Measurements from ENCODE around the gene AQP10.
"Not testable (repeated sequence)": the region's sequence is repeated elsewhere in the genome, so short reads cannot be mapped to it uniquely, and the experiment has no call there.

Gene AQP10

DNA sequence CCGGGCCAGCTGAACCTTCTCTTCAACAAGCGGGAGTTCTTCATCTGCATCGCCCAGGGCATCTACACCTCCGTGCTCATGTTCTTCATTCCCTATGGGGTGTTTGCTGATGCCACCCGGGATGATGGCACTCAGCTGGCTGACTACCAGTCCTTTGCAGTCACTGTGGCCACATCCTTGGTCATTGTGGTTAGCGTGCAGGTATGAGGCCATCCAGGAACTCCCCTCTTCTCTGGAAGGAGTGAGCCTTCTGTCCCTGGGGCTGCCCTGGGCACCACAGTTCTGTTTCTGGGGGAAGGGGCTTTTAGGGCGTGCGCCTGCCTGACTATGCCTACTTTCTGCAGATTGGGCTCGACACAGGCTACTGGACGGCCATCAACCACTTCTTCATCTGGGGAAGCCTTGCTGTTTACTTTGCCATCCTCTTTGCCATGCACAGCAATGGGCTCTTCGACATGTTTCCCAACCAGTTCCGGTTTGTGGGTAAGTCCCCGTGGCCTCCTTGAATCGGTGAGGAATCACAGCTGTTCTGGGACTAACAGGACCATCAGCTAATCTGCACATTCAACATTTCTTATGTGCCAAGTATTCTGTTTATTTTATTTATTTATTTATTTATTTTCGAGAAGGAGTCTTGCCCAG is 25.5 kb downstream of the AQP10 start:
- no peak for FAIRE-seq

DNA sequence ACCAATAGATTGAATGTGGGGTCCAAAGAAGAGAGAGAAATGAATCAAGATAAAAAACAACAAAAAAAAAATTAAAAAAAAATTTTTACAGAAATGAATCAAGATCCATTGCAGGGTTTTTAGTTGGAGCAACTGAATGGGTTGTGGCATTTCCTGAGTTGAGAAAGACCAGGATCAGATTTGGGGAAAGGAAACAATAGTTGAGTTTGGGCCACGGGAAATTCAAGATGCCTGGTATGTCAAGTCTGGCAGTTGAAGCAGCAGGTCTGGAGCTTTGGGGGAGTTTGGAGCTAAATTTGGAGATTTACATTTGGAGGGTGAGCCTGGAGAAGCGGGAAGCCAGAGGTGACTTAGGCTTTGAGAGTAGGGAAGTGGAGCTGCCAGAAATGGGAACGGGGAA is 27.1 kb downstream of the AQP10 start:
- FAIRE-seq, result no peak

DNA sequence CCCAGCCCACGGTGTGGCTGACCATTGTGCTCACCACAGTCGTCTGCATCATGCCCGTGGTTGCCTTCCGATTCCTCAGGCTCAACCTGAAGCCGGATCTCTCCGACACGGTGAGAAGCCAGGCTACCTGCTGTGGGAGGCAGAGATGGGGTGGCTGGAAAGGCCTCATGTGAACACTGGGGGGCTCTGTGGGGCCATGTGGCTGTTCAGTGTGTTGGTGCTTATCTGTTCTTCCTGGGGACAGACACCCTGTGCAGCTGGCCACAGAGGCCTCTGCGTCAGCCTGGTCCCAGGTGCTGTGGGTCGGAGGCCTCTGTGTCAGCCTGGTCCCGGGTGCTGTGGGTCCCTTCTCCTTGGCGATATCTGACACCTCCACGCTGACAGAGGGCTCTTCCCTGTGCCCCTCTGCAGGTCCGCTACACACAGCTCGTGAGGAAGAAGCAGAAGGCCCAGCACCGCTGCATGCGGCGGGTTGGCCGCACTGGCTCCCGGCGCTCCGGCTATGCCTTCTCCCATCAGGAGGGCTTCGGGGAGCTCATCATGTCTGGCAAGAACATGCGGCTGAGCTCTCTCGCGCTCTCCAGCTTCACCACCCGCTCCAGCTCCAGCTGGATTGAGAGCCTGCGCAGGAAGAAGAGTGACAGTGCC is 27.7 kb downstream of the AQP10 start:
- FAIRE-seq, result no peak

- FAIRE-seq, result no peak
Observed at GRCh38 chr1:154349121-154349520, 28.2 kb downstream of the AQP10 start.

- FAIRE-seq, result no peak
Observed at GRCh38 chr1:154350383-154350782, 29.5 kb downstream of the AQP10 start.

GRCh38 chr1:154351363-154352068 is 30.6 kb downstream of the AQP10 start:
- FAIRE-seq, result no peak

DNA sequence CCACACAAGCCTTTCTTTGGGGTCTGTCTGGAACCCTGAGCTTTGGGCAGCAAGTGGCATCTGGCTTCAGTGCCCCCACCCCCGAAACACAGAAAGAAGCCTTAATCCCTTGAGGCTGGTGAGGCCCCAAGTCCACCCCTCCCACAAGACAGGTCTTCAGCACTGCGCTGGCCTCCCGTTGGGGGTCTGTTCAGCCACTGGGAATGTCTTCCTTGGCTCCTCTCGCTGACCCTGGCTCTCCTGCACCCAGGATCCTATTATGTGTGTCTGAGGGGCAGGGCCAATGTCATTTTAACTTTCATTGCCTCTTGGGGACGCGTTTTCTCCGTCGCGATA is 31.3 kb downstream of the AQP10 start:
- FAIRE-seq, result no peak

DNA sequence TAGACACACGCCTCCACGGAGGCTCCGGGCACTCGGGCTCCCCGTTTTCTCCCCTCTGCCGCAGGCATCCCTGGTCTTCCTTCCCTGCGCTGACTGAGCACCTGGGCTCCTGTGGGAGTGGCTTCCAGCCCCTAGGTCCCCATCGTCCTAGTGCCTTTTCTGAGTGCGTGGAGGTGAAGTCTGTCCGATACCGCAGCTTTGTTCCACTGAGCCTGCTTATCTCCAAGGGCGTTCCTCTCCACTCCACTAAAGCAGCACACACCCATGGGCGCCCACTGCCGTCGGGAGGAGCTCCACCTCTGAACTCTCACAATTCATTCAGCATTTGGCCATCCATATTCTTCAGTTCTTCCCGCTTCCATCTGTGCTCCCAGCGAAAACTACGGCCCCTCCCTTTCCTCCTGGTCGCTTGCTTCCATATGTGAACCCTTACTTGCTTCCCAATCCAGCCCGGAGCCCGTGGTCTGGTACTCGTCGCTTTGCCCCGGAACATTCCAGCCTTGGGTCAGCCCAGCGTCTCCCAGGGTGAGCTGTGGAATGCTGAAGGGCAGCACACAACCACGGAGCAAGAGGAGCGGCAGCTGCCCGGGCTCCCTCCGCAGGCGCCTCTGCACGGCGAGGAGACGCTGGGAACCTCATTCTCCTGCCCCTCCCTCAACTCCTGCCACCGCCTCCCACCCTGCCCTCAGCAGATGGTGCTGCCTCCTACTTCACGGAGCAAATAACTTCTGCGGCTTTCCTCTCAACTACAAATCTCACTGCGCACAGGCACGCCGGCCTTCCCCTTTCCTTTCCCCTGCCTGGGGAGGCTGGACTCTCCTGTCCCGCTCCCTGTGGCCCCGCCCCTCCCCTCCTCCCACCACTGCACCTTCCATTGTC is 31.9 kb downstream of the AQP10 start:
- FAIRE-seq, result no peak

GRCh38 chr1:154353460-154353904 is 32.6 kb downstream of the AQP10 start:
- peak; percentile 66 for FAIRE-seq

DNA sequence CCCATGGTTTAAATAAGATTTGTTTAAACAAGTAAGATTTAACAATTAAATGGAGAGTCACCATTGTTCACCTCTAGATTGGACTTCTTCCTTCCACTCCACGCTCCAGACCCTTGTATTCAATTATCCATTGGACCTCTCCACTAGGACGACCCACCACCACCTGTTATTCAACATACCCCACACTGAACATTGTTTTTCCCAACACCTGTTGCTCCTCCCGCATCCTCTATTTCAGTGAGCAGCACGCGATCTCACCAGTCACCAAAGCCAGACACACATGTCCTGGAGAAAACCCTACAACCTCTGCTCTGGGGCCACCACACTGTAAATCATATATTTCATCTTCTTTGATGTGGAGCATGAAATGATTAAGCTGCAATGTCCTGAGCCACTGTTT is 33.1 kb downstream of the AQP10 start:
- FAIRE-seq, result no peak

- no peak for FAIRE-seq
Observed at GRCh38 chr1:154358519-154358918, 37.6 kb downstream of the AQP10 start.

DNA sequence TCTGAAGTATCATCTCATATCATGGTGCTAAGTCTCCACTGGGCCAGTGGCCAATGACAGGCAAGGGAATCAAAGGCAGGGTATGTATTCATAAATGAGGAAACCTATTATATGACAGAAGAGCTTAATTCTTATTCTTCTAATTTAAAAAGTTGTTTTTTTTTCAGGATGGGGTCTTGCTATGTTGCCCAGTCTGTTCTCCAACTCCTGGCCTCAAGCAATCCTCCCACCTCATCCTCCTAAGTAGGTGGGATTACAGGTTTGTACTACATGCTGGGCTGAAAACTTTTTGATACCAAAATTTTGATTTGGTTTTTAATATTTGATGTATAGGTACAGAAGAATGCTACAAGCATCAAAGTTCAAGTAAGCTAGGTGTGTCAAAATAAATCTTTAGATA is 39.4 kb downstream of the AQP10 start:
- no peak for FAIRE-seq

DNA sequence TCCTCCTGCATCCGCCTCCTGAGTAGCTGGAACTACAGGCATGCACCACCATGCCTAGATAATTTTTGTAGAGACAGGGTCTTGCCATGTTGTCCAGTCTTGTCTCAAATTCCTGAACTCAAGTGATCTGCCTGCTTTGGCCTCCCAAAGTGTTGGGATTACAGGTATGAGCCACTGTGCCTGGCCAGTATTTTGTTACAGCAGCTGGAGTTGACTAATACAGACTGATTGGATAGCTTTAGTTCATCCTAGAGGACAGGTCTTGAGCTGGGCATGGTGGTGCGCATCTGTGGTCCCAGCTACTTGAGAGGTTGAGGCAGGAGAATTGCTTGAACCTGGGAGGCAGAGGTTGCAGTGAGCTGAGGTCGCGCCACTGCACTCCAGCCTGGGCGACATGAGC is 40.0 kb downstream of the AQP10 start:
- FAIRE-seq, result not testable (repeated sequence)

GRCh38 chr1:154361357-154361756 is 40.5 kb downstream of the AQP10 start:
- no peak for FAIRE-seq

- FAIRE-seq, result no peak
Observed at GRCh38 chr1:154371436-154371835, 50.5 kb downstream of the AQP10 start.

- not testable (repeated sequence) for FAIRE-seq
Observed at GRCh38 chr1:154373777-154374357, 53.0 kb downstream of the AQP10 start.

Measured in TTC549 (cell line).